Transverse colon (tissue), 4 donors: ENCODE measurements around the gene CDHR2. TPM values are rescaled to one million over a fixed set of nuclear protein-coding genes. Genes with fewer than 3 reads are reported as not detected.
"Not testable (repeated sequence)": the region's sequence is repeated elsewhere in the genome, so short reads cannot be mapped to it uniquely, and the experiment has no call there.

Experiments
- DNase-seq: peaks from one replicate; pipeline ENCODE4 v3.0.0-alpha.2; 2019
- H3K27ac ChIP-seq, 4 donors: fragments of 200-600 bp; sonication (generic); 2 replicates each; pipeline ENCODE4 v1.5.1; 2016 to 2018; ENCODE audit warnings: inconsistent platforms in 4 of 4
- H3K27me3 ChIP-seq: fragments of 200-600 bp; sonication (generic); 2 replicates; pipeline ENCODE4 v1.5.1; 2017; ENCODE audit warnings: inconsistent platforms
- H3K36me3 ChIP-seq, 4 donors: fragments of 200-600 bp; sonication (generic); 2 replicates each; pipeline ENCODE4 v1.5.1; 2017 to 2019; ENCODE audit warnings: inconsistent platforms in 4 of 4
- H3K4me1 ChIP-seq, 4 donors: fragments of 200-600 bp; sonication (generic); 2 replicates each; pipeline ENCODE4 v1.5.1; 2017 to 2020; ENCODE audit warnings: inconsistent platforms in 4 of 4
- H3K4me3 ChIP-seq, 4 donors: fragments of 200-600 bp; sonication (generic); 1 replicate in 1 of 4; 2 replicates in 3 of 4; pipeline versions ENCODE4 v1.5.1 to v1.6.1; 2017 to 2019; ENCODE audit warnings: inconsistent platforms in 4 of 4
- H3K9me3 ChIP-seq, 2 donors: fragments of 200-600 bp; sonication (generic); 2 replicates each; pipeline ENCODE4 v1.5.1; 2017 to 2019; ENCODE audit warnings: inconsistent platforms in 2 of 2
- CTCF ChIP-seq, 5 experiments: fragments of 200-600 bp in 3 of 5; fragments of 450-650 bp in 2 of 5; sonication (generic) in 3 of 5; IDR thresholded peaks; 1 replicate in 2 of 5; 2 replicates in 3 of 5; pipeline ENCODE4 v1.5.1; 2016 to 2017; ENCODE audit warnings: antibody characterized with exemption in 5 of 5, inconsistent platforms in 3 of 5, mild to moderate bottlenecking in 2 of 5, moderate library complexity in 1 of 5
- EP300 ChIP-seq: sonication (generic); formaldehyde crosslinking; IDR thresholded peaks from one replicate; pipeline ENCODE4 v1.6.1; 2017; ENCODE audit warnings: antibody characterized with exemption, low read depth
- POLR2A ChIP-seq: fragments of 450-650 bp; IDR thresholded peaks from one replicate; pipeline ENCODE4 v1.6.1; 2016; ENCODE audit warnings: antibody characterized with exemption, mild to moderate bottlenecking, moderate library complexity
- POLR2AphosphoS5 ChIP-seq, 3 donors: sonication (generic); formaldehyde crosslinking; IDR thresholded peaks; one replicate each; pipeline ENCODE4 v1.6.1; 2016; ENCODE audit warnings: antibody characterized with exemption in 3 of 3
- WGBS, 2 donors: methylation state at CpG; one replicate each; pipeline ENCODE4 v1.1.5; 2018; ENCODE audit warnings: low coverage in 1 of 2; 5-methylcytosine and 5-hydroxymethylcytosine counted together
- in situ Hi-C, 4 donors: fragments of 200-750 bp; cut with MboI; loops; one replicate each; pipeline versions ENCODE4 v1.15.0 to v1.15.1; 2017; ENCODE audit warnings: low sequenced_read_pairs in 3 of 4, low pct_ligation_motif_present in 1 of 4, low pct_unique_long_range_greater_than_20kb in 1 of 4
- intact Hi-C: fragments of 100-400 bp; cut with DNase I; formaldehyde crosslinking; loops from one replicate; pipeline ENCODE4 v1.15.1; 2023; ENCODE audit warnings: low total_unique reads
- total RNA-seq, 4 donors: library from RNA; depleted of rRNA; stranded (reverse); fragments of >200 nt; gene quantifications; one replicate each; pipeline ENCODE4 v1.1.0, GENCODE V29; 2016

Gene CDHR2
- total RNA-seq, 4 donors from 2014 or later: 15.5 to 257 (median 104) TPM

- Histone ChIP-seq H3K4me3 (peak overlapping the region in 1 of 4 donors; percentile 34), H3K27ac (peak overlapping the region in 3 of 4 donors; percentile 96 to 97 (median 97)), H3K36me3 (no peaks in the 10 kb centered on the region), H3K9me3 (no peaks in the 10 kb centered on the region), H3K27me3 (no peaks in the 10 kb centered on the region), H3K4me1 (peaks cover 7 to 49% (median 45%) of the 10 kb centered on the region in 4 donors)
- TF ChIP-seq POLR2A: no peak
- no peak for TF ChIP-seq POLR2AphosphoS5 (IDR thresholded peaks at IDR 0.05)
- TF ChIP-seq CTCF (IDR thresholded peaks at IDR 0.05): no peak
- TF ChIP-seq EP300: no peak
- intact Hi-C loops (no loop called here), in situ Hi-C loops (no loop called here)
- WGBS, 2 donors: 60 to 71% methylated on average over 1 to 16 of the region's 16 CpGs
- DNase-seq: no peak
These were observed 1.2 kb downstream of the CDHR2 start for GRCh38 chr5:176550275-176550831.

- H3K27me3 ChIP-seq, H3K9me3 ChIP-seq, H3K27ac ChIP-seq, in situ Hi-C loops, DNase-seq, H3K36me3 ChIP-seq, intact Hi-C loops: not testable (repeated sequence)
- Histone ChIP-seq H3K4me3 (peak overlapping the region in 1 of 4 donors; percentile 34), H3K4me1 (peaks cover 7 to 47% (median 41%) of the 10 kb centered on the region in 4 donors)
- WGBS, 2 donors: 83 to 86% methylated on average over 4 to 11 of the region's 11 CpGs
These were observed 1.8 kb downstream of the CDHR2 start for GRCh38 chr5:176550937-176551336.

GRCh38 chr5:176552332-176552869 lies 3.3 kb downstream of the CDHR2 start:
- Histone ChIP-seq H3K36me3 (no peaks in the 10 kb centered on the region), H3K27ac (peak overlapping the region in 2 of 4 donors; percentile 15 to 37), H3K27me3 (no peaks in the 10 kb centered on the region), H3K9me3 (no peaks in the 10 kb centered on the region), H3K4me1 (peaks cover 7 to 38% (median 28%) of the 10 kb centered on the region in 4 donors), H3K4me3 (no peak overlapping the region)
- no peak for TF ChIP-seq POLR2AphosphoS5 (IDR thresholded peaks at IDR 0.05)
- TF ChIP-seq POLR2A: no peak
- TF ChIP-seq EP300: no peak
- no peak for TF ChIP-seq CTCF (IDR thresholded peaks at IDR 0.05)
- in situ Hi-C loops (no loop called here), intact Hi-C loops (no loop called here)
- DNase-seq: no peak
- 86% methylated on average over 11 of the region's 11 CpGs; no CpG with 5 or more reads in 1 of the 2 donors for WGBS, 2 donors

- Histone ChIP-seq H3K9me3 (no peaks in the 10 kb centered on the region), H3K27ac (peak overlapping the region in 1 of 4 donors; percentile 37), H3K4me1 (peaks cover 2 to 27% (median 19%) of the 10 kb centered on the region in 4 donors), H3K27me3 (no peaks in the 10 kb centered on the region), H3K36me3 (no peaks in the 10 kb centered on the region), H3K4me3 (no peak overlapping the region)
- in situ Hi-C loops: no loop called here
- peak; percentile 64 for DNase-seq
- TF ChIP-seq POLR2AphosphoS5 (IDR thresholded peaks at IDR 0.05) (peak in 1 of 3 donors; percentile 46), POLR2A (no peak), CTCF (IDR thresholded peaks at IDR 0.05) (no peak), EP300 (peak; percentile 31)
- intact Hi-C loops: no loop called here
- 65 to 74% methylated on average over 7 to 18 of the region's 18 CpGs for WGBS, 2 donors
These were observed 4.3 kb downstream of the CDHR2 start for GRCh38 chr5:176553260-176554085.
